Esophagus mucosa (tissue), 1 donor: ENCODE results near the gene RBL1. TPM values are rescaled to one million over a fixed set of nuclear protein-coding genes. Genes with fewer than 3 reads are reported as not detected.
"Not testable (repeated sequence)": the region's sequence is repeated elsewhere in the genome, so short reads cannot be mapped to it uniquely, and the experiment has no call there.

ENCODE experiments used
- ATAC-seq: fragments of 200-7000 bp; cut with Tn5 transposase; one replicate; pipeline ENCODE4 v1.9.1; 2020
- total RNA-seq: library from RNA; stranded (reverse); gene quantifications from one replicate; pipeline ENCODE4 v1.2.4, GENCODE V29; 2023
- donor health status: DM: yes; HTN: yes; CAD: no.

The RBL1 gene, protein sequence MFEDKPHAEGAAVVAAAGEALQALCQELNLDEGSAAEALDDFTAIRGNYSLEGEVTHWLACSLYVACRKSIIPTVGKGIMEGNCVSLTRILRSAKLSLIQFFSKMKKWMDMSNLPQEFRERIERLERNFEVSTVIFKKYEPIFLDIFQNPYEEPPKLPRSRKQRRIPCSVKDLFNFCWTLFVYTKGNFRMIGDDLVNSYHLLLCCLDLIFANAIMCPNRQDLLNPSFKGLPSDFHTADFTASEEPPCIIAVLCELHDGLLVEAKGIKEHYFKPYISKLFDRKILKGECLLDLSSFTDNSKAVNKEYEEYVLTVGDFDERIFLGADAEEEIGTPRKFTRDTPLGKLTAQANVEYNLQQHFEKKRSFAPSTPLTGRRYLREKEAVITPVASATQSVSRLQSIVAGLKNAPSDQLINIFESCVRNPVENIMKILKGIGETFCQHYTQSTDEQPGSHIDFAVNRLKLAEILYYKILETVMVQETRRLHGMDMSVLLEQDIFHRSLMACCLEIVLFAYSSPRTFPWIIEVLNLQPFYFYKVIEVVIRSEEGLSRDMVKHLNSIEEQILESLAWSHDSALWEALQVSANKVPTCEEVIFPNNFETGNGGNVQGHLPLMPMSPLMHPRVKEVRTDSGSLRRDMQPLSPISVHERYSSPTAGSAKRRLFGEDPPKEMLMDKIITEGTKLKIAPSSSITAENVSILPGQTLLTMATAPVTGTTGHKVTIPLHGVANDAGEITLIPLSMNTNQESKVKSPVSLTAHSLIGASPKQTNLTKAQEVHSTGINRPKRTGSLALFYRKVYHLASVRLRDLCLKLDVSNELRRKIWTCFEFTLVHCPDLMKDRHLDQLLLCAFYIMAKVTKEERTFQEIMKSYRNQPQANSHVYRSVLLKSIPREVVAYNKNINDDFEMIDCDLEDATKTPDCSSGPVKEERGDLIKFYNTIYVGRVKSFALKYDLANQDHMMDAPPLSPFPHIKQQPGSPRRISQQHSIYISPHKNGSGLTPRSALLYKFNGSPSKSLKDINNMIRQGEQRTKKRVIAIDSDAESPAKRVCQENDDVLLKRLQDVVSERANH
- 6.3 TPM for total RNA-seq

DNA sequence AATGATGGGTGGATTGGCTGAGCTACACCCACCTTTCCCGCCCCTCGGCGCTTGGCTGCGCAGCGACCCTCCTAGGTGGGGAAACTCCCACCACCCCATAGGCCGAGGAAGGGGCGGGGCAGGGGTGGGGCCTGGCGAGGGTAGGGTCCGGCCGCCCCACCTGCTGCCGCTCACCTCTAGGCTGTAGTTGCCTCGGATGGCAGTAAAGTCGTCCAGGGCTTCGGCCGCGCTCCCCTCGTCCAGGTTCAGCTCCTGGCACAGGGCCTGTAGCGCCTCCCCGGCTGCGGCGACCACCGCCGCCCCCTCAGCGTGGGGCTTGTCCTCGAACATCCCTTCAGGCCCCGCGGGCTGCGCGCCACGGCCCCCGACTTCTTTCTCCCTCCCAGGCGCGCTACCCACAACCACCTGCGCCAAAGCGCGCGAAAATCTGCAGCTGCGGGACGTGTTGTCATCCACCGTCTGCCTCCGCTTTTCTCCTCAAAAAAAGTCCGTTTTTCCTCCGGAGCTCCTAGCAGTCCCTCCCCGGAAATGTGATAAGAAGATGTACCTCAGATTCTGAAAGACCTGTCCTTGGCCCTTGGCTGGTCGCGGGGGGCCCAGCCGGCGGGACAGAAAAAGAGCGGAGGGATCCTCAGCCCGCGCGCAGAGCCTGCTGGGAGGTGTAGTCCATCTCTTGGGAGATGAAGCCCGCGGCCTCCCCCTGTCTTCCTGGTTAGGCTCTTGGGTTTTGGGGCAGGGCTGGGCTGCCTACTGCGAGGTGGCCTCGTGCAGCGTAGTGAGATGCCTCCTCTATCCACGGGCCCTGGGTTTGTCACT is at the start of gene RBL1:
TSS of gene RBL1 (minus strand) at position 399 of the 816 bp plus-strand sequence. CDS start at position 330, 69 bp downstream.
- peak; percentile 83 for ATAC-seq

DNA sequence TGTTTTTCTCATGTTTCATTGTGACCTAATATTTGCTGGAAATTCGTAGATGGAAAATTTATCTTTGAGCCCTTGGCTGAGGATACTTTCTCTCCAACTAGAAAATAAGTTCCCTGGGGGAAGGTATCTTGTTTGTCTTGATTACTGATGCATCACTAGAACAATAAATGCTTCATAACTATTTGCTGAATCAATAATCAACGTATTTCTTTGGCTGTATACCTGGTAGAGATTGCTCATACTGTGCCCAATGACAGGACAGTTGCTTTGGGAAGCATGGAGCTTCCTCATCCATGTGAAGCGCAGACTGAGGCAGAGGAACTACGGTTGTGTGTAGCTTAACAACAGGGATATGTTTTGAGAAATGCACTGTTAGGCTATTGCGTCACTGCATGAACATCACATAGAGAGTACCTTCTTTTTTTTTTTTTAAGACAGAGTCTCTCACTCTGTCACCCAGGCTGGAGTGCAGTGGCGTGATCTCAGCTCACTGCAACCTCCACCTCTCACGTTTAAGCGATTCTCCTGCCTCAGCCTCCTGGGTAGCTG is 49.1 kb upstream of the RBL1 start:
- ATAC-seq = no peak

DNA sequence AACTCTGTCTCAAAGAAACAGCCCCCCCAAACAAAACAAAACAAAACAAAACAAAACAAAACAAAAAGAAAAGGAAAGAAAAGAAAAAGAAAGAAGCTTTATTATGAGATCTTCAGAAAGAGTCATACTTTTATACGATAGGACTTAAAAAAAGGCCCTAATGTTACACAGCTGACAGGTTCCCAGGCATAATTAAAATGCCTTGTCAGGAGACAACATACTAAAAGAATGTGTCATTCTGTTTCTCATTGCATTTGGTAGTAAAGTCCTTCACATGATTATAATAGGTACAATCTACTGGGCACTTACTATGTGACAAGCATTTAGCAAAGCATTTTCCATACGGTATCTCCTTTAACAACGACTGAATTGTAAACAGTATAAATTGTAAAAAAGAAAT is 46.9 kb upstream of the RBL1 start:
- ATAC-seq = no peak

DNA sequence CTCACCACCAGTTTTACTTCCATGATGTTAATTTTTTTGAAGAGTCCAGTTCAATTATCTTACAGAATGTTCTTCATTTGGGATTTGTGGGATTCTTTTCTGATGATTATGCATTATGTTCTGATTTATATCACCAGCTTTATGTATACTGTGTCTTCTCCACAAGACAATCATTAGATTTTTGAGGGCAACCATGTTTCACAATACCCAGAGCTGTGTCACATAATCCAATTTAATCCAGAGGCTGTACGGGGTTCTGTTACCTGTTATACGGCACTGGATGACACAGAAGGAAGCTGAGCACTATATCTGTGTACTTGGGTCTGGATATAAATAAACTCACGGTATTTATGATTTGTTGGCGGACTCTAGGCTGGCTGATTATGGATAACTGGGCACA is 41.8 kb upstream of the RBL1 start:
- peak; percentile 65 for ATAC-seq

DNA sequence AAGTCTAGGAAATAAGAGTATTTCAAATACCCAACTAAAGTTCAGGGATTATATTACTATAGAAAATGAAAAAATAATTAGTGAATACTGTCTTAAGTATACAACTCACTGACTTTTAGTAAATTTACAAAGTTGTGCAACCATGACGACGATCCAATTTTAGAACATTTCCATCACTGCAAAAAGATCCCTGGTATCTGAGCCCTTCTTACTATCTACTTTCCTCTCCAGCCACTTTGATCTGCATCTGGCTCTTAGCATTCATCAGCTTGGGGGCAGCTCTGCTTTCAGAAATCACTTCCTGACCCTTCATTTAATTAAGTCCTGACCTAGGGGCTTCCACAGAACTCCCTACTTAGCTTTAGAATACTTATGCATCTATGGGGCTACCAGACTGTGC is 38.2 kb upstream of the RBL1 start:
- no peak for ATAC-seq

DNA sequence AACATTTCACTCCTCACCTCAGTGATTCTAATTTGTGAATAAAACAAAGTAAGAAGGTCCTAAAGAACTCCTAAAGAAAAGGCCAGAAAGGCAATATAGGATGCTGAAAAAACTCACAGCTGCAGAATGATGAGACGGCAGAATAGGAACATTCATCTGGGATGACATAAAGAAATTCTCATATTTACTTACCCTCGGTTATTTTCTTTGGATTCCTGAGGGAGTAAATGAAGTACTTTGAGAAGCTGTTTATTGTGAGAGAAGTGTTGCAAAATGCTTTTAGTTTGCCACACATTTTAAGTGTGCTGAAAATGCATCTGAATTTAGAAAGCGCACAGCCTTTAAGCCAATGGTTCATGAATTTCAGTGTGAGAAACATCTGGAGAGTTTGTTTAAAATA is 35.7 kb upstream of the RBL1 start:
- ATAC-seq = no peak

DNA sequence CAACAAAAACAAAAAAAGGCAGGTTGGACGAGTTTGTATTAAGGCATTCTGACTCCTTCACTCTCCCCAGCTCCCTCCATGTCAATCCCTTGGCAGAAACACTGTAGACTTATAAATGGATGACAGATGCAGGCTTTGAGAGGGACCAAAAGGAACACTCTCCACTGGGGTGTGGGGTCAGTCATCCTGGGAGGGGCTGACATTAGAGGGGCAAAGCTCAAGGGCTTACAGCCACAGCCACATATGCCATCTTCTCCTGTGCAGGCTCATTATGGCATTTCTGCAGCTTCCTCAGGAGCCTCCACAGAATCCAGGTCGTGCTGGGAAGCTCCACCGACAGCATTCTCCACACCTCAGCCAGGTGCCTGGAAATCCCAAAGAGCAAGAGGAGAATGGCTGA is 33.0 kb upstream of the RBL1 start:
- ATAC-seq = no peak

DNA sequence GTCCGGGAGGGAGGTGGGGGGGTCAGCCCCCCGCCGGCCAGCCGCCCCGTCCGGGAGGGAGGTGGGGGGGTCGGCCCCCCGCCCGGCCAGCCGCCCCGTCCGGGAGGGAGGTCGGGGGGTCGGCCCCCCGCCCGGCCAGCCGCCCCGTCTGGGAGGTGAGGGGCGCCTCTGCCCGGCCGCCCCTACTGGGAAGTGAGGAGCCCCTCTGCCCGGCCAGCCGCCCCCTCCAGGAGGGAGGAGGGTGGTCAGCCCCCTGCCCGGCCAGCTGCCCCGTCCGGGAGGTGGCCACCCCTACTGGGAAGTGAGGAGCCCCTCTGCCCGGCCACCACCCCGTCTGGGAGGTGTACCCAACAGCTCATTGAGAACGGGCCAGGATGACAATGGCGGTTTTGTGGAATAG is 30.5 kb upstream of the RBL1 start:
- not testable (repeated sequence) for ATAC-seq

DNA sequence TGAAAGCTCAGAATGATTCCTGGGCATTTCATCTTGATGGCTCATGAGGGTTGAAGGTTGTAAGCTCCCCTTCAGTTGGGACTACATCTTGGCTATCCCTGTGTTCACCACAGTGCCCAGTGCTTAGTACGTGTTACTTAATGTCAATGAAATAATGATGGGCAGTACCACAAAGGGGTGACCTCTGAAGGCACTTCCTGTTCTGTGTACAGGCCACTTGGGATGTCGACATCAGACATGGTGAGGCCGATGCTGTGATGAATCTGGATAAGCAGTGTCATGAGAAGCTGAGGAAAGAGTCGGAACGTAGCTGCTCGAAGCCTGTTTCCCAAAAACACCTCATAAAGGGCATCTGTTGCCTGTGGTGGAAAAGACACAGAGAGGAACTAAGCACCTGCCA is 27.6 kb upstream of the RBL1 start:
- ATAC-seq = no peak

DNA sequence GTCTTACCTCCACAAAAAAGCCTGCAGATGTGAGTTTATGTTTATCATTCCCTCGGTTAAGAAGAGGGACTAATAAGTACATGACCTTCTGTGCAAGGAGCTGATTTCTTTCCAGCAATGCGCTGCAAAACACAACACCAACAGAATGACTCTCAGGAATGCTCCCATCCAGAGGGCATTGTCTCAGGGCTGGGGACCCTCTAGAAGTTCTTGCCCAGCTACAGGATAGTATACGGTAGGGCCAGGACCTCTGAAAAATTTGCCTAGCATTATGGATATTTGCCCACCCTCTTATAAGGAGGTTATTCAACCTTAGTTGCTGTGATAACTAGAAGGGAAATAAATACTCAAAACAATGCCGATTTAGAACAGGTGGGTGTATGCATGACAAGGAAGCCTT is 24.7 kb upstream of the RBL1 start:
- ATAC-seq = no peak

DNA sequence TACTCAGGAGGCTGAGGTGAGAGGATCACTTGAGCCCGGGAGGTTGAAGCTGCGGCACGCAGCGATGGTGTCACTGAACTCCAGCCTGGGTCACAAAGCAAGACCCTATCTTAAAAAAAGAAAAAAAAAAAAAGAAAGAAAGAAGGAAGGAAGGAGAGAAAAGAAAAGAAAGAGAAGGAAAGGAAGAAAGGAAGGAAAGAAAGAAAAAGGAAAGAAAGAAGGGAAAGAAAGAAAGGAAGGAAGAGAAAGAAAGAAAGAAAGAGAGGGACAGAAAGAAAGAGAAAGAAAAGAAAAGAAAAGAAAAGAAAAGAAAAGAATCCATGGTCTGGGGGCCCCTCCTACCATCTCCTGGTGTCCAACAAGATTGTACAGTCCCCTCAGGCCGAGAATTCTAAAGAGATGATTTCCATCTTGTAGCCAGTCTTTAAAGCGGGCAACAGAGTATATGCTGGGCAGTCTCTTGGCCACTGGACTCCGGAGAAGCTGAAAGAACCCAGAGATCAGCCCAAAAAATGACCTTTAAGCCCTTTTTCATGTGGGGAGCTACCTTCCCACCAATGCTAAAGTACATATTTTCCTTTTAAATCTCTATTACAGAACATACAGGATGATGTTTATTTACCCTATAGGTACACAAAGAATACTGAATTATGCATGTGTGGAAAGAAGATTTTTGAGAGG is 23.7 kb upstream of the RBL1 start:
- ATAC-seq = no peak

DNA sequence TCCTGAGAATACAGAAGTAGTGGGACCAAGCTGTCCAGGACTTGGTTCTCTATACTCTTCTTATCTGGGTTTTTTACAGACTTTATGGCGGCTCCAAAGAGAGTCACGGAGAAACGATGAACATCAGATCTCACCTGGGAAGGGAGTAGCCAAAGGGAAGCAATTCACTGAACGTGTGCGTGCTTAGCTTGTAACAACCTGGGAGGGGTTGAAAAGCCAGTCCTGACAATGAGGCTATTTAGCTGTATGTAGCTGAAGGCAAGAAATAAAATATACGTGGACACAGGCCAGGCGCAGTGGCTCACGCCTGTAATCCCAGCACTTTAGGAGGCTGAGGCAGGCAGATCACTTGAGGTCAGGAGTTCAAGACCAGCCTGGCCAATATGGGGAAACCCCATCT is 18.2 kb upstream of the RBL1 start:
- no peak for ATAC-seq

DNA sequence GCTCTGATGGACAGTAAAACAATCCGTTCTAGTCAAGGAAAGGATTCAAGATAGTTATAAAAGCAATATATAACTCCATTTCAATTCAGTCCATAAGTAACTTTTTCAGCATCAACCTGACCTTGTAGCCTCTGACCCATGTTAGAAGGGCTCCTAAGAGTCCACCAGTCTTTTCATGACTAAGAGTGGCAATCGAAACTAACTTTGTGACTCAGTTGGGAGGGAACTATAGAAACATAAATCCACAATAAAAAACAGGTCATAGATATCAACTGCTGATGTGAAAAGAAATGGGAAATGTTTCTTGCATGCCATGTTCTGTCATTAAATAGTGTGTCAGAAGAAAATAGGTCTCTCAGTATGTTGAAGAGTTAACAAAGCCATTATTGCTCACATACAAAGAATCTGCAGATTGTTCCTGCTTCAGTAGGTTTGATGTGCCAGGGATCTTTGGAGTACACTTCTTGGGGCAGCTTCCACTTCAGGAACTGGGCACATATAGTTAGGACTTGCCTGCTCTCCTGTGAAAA is 16.2 kb upstream of the RBL1 start:
- no peak for ATAC-seq

DNA sequence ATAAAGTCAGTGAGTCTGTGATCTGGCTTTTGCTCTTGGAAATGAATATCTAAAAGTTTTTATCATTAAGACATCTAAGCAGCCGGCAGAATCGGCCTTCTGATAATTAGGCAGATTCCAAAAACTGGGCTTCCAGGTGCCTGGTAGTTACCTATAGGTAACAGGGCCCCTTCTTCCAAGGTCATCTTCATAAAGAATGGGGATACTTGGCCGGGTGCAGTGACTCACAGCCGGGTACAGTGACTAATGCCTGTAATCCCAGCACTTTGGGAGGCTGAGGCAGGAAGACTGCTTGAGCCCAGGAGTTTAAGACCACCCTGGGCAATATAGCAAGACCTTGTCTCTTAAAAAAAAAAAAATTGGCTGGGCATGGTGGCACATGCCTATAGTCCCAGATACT is 12.9 kb upstream of the RBL1 start:
- ATAC-seq = no peak

DNA sequence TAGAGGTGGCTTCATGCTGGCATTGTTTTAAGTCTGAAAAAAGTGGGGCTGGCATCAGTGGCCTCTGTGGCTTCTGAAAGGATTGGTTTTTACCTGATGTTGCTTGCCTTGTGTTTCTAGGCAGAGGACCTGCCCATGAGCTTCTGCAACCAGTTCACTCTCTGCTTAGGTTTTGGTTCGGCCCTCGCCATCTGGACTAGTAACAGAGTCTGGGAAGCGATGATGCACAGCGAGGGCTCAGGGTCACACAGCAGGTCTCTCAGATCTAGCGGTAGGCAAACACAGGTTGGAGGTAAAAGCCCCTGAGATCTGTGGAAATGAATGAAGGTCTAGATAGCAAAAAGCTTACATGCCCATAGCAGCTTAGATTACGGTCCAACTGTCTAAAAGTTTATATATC is 6.8 kb upstream of the RBL1 start:
- no peak for ATAC-seq

DNA sequence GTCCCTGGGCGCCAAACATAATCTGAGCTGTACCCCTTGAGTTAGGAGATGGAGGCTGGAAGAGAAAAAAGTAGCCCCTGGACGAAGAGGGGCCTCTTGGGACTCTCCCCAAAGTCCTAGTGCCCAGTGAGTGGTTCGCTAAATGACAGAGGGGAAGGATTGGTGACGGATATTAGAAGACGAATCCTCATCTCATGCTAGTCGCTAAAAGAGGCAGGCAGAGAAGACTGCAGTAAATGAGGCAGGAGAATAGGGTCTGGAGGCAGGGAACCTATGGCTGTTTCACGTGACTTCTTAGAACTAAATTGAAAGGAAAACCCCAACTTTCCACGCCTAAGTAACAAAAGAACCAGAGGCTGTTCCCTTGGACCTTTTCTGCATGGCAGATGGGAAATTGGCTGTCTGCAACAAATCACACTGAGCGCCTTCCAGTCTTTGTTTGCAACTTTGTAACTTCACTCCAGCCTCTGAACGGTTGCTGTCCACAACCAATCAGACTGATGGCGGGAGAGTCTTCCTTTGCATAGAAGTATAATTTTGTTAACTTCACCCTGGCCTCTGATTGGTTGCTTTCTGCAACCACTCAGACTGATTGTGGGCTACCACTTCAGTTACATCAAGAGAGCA is 731 bp upstream of the RBL1 start:
- no peak for ATAC-seq

DNA sequence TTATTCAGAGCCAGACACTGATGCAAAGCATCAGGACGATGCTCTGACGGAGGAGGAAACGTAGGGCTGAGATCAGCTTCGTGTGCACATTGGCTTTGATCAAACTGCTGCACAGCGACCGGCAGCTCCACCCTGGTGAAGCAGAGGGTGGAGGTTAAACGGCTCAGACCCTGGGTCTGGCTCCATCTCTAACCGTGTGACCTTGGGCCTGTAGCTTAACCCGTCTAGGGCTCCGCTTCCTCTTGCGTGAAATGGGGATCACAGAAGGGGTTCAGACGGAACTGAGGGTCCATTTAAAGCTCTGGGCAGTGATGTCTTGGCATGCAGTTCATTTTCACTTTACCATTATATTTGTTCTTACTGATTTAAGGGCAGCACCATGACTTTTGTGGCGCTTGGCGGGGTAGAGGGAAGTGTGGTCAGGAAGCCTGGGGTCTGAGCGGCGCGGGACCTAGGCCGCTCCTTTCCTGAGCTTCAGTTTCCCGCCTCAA is 644 bp downstream of the RBL1 start:
- peak; percentile 59 for ATAC-seq

DNA sequence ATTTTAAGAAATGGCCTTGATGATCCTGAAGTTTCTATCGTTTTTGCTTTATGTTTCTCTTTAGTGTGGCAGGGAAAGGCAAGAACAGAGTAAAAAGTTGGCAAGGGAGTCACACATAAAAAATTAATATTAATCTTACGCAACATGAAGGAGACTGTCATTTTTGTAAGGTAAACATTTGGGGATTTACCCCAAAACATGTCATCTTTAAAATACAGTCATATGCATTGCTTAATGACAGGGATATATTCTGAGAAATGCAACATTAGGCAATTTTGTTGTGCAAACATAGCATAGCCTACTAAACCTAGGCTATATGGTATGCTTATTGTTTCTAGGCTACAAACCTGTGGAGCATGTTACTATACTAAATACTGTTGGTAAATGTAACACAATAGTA is 5.4 kb downstream of the RBL1 start:
- peak; percentile 50 for ATAC-seq

DNA sequence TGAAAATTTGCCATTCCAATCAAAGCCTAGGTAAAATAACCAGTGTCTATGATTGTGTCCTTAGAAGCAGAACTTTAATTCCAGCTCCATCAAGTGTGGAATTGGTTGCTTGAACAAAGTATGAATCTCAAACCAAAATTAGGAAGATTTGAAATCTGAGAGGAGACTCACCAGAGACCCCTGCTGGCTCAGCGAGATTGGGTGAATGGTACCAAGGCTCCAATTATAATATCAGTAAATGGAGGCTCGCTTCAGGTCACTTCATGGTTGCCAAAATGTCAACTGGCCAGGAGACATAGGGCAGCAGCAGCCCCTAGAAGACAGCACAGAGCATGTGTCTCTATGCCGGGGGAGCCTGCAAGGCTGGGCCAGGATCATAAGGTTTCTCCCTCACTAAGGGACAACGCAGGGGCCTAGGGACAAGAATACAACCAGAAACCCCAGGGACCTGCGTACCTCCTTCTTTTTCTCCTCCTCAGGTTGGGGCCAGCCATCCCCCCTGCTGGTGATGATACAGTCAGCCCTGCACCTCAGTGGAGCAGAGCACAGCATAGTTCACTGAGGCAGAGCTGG is 14.0 kb downstream of the RBL1 start:
- peak; percentile 13 for ATAC-seq

DNA sequence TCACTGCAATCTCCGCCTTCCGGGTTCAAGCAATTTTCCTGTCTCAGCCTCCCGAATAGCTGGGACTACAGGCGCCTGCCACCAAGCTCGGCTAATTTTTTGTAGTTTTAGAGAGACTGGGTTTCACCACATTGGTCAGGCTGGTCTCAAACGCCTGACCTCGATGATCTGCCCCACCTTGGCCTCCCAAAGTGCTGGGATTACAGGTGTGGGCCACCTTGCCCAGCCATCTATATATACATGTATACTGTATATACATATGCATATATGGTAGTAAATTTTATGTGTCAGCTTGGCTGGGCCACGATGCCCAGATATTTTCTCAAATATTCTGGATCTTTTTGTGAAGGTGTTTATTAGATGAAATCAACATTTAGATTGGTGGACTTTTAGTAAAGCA is 18.8 kb downstream of the RBL1 start:
- ATAC-seq = no peak
